Stimulated activated CD4-positive, alpha-beta T cell treated with anti-CD3 and anti-CD28 coated beads, Interleukin-12 subunit alpha, Interleukin-12 subunit beta, amount 100 ng/mL, for 4 hours (primary cell): ENCODE measurements around the gene ALDOB.

Experiments
- DNase-seq: peaks from one replicate; pipeline ENCODE4 v3.0.0-alpha.2; 2020

The ALDOB gene

GRCh38 chr9:101455656-101456240, 20.2 kb upstream of the ALDOB start:
- DNase-seq, result no peak

DNA sequence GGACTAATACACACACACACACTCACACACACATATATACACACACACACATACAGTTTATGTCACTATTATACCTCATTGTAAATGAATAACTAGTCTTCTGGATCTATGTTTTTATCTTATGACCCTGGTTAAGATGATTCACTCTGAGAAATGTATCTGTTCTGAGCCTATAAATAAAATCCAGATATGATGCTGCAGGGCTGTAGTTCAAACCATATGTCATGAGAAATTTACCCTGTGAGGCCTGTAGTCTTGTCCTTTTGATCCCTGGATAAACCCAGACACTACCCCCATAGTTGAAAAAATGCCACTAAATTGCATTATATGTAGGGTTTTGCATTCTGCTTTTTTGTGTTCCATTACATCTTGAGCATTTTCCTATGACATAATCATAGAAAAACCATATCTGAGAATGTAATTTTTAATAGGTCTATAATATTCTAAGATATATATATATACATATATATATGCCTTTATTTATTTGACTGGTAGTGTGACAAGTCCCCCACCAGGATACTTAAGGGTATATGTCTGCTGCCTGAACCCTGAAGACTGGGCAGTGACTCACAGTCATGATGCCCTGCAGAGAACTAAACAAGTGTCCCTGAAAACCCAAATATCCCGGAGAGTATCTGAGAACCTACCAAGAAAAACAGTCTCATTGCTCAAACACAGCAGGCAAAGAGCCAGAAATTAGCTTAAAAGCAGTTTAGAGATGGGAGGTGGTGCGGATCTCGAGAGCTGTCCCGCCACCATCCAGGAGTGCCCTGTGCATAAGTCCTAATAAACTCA, 18.4 kb upstream of the ALDOB start:
- DNase-seq, result no peak

- no peak for DNase-seq
Measured at GRCh38 chr9:101451498-101451897, 15.9 kb upstream of the ALDOB start.

DNA sequence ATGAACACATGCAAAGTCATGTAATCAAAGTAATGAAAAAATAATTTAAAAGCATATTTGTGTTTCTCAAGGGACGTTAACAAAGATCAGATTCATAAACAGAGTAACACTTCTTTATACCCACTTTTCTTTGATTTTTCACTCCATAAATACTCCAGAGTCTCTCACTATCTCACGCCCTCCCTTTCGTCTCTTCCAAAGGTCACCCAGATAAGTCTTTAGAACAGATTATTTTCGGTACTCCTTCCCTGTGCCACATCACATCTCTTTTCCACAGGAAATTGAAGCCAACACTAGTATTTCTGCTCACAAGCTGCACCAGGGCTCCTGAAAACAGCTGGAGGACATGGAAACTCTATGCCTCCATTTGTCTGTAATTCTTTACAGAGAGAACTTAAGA, 15.4 kb upstream of the ALDOB start:
- DNase-seq, result no peak

DNA sequence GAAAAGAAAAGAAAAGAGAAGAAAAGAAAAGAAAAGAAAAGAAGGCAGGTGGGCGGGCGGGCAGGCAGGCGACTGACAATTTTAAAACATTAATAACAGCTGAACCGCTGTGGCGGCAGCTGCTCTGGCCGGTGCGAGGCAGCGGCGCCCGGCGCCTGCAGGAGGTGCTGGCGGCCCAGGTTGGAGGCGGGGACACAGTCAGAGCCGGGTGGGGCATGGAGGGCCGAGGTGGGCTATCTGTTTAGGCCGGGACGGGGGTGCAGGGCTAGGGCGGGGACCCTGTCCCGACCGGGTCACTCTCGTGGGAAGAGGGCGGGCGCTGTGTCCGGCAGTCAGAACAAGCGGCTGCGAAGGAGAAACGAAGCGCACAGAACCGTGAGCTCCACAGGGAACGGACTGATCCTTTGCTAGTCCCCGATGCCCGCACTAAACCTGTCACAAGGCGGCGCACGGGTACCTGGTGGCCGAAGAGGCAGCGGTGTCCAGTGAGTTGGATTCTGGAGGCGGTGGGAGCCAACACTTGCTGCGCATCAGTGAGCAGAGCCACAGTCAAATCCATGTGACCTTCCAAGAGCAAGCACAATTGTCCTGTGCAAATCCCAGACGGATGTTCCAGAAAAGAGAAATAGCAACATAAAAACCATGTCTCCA, 13.6 kb upstream of the ALDOB start:
- DNase-seq, result peak; percentile 38

DNA sequence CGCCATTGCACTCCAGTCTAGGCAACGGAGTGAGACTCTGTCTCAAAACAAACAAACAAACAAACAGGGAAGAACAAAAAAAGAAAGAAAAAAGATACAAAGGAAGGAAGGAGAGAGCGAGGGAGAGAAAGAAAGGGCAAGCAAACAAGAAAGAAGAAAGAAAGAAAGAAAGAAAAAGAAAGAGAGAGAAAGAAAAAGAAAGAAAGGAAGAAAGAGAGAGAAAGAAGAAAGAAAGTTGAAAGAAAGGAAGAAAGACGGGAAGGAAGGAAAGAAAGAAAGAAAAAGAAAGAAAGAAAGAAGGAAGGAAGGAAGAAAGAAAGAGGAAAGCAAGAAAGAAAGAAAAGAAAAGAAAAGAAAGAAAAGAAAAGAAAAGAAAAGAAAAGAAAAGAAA, 13.1 kb upstream of the ALDOB start:
- DNase-seq, result no peak

DNA sequence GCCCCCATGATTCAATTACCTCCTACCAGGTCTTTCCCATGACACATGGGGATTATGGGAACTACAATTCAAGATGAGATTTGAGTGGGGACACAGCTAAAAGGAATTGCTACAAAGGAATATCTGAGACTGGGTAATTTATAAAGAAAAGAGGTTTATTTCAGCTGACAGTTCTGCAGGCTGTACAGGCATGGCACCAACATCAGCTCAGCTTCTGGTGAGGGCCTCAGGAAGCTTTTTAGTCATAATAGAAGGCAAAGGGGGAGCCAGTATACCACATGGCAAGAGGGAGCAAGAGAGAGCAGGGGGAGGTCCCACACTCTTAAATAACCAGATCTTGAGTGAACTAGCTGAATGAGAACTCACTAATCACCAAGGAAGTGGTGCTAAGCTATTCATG, 11.2 kb upstream of the ALDOB start:
- DNase-seq, result no peak

- no peak for DNase-seq
Measured at GRCh38 chr9:101445353-101446029, 9.9 kb upstream of the ALDOB start.

DNA sequence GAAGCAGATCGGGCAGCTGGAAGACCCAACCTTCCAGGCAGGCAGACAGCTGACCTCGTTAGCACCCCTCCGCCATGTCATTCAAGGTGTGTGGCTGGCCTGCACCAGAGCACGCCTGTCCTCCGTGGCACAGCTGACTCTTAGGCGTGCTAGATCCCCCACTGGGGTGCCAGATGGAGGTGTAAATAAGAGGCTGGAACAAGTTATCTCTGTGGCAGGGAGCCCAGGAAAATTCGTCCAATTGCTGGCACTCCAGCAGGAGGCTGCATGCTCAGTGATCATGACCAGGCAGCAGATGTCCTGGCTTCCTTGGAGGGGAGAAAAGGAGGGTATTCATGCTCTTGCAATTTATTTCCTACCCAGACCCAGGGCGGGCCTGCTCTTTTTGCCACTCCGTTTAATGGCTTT, 7.8 kb upstream of the ALDOB start:
- DNase-seq, result no peak

GRCh38 chr9:101442736-101443135, 7.2 kb upstream of the ALDOB start:
- DNase-seq, result no peak

DNA sequence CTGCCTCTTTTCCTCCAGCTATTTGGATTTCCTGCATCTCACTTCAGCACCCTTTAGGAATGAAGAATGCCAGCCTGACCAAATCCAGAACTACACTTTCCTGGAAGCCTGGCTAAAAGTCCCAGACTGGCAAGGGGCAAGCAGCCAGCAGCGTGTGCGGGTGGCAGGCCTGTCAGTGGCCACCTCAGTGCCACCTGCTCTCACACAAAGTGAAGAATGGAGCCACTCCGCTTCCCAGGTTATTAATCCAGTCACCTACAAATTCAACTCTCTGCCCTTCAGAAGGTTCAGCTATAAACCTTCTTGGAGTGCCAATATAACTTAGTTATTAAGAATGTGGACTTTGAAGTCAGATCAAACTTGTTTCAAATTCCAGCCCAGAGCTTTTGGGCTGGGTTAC, 6.7 kb upstream of the ALDOB start:
- no peak for DNase-seq

- DNase-seq, result no peak
Measured at GRCh38 chr9:101440714-101441230, 5.2 kb upstream of the ALDOB start.

DNA sequence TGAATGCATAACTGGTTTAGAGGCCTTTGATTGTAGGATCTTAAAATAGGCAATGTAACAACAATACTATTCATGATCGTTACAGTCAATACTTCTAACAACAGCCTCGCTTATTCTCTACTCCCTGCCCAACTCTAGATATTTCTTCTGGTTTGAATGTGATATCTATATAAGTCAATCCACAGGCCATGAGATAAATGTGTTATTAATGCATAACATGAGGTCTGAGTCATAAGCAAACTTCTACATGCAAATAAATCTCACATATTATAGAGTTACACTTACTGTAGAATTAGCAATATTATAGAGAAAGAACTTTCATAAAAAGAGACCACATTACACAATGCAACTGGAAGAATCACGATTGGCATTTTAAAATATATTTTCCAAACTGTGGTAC, 2.9 kb upstream of the ALDOB start:
- DNase-seq, result no peak

GRCh38 chr9:101437806-101438232, 2.2 kb upstream of the ALDOB start:
- no peak for DNase-seq

- no peak for DNase-seq
Measured at GRCh38 chr9:101434998-101435397, 576 bp downstream of the ALDOB start.

GRCh38 chr9:101433229-101433628, 2.3 kb downstream of the ALDOB start:
- no peak for DNase-seq

DNA sequence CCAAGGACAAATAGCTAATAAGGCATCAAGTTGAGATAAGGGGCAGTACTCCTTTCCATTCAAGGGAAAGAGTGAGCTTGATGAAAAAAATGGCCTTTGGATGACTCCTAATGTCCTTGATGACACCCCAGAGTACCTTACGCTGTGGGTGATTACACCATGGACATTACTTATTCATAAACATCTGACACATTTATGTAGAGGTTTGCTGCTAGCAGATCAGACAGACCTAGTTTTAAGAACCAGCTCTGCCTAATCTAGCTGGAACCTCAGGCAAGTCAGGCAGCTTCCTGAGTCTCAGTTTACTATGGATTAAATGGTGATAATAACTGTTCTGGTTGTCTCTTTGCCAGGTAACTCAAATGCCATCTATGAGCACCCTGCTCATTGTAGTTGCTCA, 2.8 kb downstream of the ALDOB start:
- DNase-seq, result no peak

GRCh38 chr9:101432171-101432570, 3.4 kb downstream of the ALDOB start:
- DNase-seq, result no peak

DNA sequence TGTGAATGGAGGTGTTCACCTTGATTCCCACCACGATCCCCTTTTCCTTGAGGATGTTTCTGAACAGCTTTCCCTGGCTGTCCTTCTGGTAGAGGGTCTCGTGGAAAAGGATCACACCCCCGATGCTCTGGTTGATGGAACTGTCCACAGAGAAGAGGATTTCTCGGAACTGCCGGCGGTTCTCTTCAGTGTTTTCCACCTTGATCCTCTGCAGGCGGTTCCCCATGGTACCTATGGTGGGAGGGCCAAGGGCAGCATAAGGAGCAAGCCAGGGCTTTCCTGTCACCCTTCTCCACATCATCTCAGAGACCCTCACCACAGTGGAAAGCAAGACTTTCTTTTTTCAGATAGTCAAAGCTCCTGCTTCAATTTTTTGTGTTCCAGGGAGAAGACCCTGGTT, 5.8 kb downstream of the ALDOB start:
- DNase-seq, result no peak

- no peak for DNase-seq
Measured at GRCh38 chr9:101428909-101429308, 6.7 kb downstream of the ALDOB start.

DNA sequence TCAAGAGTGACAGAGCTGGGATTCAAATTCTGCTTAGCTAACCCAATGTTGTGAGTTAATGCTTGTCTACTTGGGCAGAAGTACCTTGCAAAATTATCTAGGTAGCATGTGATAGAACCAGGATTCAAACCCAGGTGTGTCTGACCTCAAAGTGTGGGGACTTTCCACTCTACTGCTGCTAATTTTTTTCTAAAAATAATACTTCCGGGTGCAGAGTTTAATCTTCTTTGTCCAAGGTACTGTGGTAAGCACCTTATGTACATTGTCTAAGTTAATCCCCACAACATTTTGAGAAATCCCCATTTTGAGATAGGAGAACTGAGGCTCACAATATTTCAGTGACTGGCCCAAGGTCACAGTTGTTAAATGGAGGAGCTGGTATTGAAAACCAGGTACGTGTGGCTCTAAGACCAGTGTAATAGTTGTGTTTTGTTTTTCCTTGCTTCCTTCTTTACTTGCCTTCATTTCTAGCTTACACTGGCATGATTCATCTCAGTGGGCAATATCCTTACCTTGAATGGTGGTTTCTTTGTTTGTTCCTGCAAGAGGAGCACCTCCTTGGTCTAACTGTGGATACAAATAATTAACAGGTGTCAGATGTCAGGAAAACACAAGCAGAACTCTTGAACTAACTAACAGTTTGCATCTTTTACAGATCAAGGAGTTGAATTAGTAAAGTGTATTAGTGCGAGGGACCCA, 7.5 kb downstream of the ALDOB start:
- no peak for DNase-seq

GRCh38 chr9:101427358-101427757, 8.2 kb downstream of the ALDOB start:
- DNase-seq, result no peak

DNA sequence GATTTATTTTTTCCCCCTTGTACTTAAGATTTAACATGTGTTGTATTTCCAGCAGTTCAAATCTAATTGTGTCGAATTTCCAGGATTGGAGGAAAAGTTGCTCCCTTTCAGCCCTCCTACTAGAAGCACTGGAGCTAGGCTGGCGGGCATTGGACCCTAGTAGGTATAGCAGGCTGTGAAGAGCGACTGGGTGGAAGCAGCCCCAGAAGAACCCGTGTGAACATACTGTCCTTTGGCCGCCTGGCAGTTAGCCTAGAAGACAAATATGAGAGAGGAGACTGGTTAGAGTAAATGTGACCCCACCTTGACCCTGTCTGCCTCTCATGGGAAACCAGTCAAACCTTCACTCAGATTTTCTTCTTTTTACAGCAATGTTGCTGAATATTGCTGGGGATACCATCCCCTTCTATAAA, 13.9 kb downstream of the ALDOB start:
- DNase-seq, result no peak
